Hematopoietic multipotent progenitor cell treated with erythropoietin and hydrocortisone succinate and interleukin-3 and kit ligand, for 15 days (in vitro differentiated cells): ENCODE measurements around the gene PPP1R26.

Experiments used
- DNase-seq: peaks from one replicate; pipeline ENCODE4 v3.0.0-alpha.2; 2015; ENCODE audit warnings: low spot score

PPP1R26 gene

DNA sequence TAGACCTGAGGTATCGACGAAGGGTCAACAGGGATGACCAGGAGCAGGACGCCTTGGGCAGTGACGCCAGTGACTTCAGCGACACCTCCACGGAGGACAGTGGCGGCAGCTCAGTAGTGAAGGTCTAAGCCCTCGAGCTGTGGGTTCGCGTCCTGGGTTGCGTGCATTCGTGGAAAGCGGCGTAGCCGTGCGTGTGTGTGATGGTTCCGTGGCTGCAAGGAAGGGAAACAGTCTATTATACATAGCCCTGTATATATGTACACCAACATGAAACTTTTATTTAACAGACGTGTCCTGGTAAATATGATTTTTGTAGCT lies 8.4 kb downstream of the PPP1R26 start:
- no peak for DNase-seq

DNA sequence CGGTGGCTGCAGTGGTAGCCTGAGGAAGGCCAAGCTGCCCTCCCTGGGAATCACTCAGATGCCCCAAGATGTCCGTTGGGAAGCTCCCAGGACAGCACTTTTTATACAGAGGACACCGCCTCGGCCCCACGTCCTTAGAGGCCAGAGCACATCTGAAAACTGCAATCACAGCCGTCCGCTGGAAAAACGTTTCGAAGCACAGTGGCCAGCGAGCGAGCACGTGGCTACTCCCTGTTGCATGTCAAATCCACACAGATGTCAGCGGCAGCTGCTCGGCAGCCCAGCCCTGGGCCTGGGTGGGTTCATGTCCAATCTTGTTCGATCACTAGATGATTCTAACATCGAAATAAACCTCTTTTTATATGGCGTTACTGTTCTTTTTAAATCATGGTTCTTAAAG lies 8.9 kb downstream of the PPP1R26 start:
- no peak for DNase-seq

GRCh38 chr9:135489188-135489906 lies 9.8 kb downstream of the PPP1R26 start:
- DNase-seq, result no peak

- DNase-seq, result no peak
Measured at GRCh38 chr9:135490166-135490870, 10.7 kb downstream of the PPP1R26 start.

- no peak for DNase-seq
Measured at GRCh38 chr9:135490980-135491464, 11.4 kb downstream of the PPP1R26 start.

DNA sequence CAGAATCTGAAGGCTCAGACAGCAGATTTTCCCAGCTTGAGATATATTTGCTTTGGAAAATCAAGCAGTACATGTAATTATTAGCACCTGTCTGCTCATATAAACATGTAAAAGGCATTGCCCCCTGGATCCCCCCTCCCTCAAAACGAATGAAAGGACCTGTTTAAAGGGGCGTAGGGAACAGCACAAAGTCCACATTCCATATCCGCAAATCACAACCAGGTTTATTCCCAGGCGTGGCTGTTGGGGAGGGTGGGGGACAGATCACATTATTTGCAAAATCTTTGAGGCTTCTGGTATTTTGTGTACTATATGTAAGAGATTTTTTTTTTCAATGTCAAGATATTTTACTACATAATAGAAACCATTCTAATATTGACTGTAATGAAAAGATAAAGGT lies 12.2 kb downstream of the PPP1R26 start:
- DNase-seq, result no peak

DNA sequence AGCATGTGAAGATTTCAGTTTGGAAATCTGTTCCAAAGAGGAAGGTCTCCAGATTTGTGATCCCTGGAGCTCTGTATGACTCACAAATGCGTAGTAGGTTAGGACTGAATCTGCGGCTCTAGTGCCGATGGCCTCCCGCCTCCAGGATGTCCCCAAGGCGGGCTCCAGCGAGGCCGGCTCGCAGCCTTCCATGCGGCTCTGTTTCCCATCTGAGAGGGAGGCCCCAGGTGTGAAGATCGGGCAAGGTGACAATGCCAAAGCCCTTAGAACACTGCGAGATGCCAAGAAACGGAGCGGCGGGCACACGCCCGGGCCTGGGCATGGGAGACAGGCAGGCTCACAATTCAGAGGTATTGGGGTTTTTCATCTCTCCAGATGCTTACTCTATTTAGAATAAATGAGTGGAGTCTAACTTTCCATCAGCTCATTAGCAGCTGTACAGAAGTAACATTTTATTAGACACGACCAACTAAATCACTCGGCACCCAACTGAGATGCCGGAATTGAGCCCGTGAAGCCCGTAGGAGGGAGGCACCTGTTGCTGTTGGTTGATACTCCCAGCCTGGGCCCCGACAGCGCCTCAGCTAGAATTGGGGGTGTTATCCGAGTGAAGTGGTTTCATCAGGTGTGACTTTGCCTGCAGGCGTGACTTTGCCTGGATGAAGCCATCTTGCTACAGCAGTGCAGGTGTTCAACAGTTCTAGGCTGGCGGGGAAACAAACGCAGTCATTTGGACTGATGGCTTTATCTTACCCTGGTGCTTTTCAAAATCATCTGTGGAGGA lies 13.5 kb downstream of the PPP1R26 start:
- no peak for DNase-seq

- DNase-seq, result no peak
Measured at GRCh38 chr9:135494791-135495559, 15.4 kb downstream of the PPP1R26 start.

GRCh38 chr9:135498381-135499126 lies 19.0 kb downstream of the PPP1R26 start:
- no peak for DNase-seq

DNA sequence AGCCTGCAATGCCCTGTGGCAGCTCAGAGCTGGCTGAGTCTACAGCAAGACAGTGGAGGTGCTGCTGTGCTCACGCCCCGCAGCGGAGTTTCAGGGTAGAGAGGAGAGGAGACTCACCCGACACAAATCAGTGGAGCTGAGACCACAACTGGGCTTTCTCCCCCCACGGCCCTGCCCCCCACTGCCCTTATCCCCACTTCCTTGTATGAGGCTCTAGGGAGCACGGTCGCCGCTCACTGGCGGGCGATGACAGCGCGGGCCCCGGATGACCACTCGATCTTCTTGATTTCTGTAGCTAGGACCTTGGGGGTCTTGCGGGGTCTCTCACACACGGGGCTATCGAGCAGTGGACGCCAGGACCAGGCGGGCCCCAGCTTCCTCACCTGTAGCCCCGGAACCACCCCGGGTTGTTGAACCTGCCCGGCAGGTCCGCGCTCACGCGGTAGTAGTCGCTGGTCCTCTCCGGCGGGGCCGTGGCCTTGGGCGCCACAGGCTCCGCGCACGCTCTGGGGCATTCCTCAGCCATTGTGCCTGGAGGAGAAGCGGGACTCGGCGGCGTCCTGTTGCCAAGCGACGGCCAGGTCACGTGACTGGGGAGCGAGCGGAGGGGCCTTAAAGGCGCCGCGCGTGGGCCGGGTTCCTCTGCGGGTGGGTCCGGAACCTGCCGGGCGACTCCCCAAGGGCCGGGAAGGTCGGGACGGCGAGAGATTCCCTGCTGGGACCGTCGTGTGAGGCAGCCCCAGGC lies 19.9 kb downstream of the PPP1R26 start:
- DNase-seq, result peak; percentile 73

DNA sequence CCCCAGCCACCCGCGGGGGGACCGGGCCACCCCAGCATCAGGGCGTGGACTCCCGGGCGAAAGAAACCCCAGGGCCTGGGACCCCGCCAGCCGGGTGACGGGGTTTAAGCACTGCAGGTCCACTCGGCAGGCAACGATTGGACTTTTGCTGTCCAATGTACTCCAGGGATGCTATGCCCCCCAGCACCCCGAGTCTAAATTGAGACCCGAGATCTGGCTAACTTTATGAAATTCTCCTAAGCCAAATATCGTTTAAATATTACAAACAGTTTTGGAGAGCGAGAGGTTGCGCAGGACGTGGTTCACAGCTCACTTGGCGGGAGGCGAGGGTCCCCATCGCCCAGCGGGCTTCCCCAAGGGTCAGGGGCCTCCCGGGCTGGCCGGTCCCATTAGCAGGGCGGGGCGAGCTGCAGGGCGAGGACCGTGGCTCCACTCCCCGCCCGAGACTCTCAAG lies 20.5 kb downstream of the PPP1R26 start:
- no peak for DNase-seq

DNA sequence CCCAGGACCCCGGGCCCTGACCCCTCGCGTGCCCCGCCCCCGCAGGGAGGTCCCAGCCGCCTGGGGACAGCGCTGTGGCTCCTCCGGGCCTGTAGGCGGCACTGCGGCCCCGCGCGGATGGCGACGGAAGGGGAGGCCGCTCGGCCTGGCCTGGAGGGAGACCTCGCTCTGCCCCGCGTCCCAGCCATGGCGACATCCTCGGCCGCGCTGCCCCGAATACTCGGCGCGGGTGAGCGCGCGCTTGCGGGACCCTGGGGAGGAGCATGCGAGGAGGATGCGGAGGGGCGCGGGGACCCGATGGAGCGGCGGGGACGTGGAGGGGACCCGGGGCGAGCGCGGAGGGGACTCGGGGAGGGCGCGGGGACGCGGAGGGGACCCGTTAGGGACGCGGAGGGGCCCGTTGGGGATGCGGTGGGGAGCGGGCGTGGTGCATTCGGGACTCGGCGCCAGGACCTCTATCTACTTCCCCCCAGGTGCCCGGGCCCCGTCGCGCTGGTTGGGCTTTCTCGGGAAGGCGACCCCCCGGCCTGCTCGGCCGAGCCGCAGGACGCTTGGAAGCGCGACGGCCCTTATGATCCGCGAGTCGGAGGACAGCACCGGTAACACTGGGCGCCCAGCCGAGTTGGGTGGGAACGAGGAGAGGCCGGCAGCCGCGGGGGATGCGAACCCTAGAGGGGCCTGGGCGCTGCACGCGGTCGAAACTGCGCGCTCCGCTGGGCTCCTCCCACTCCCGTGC lies 21.1 kb downstream of the PPP1R26 start, which contains the start of gene MRPS2:
MRPS2 (plus strand) TSS at position 158 of the 736 bp plus-strand sequence; CDS start at position 187, 29 bp downstream.
- DNase-seq, result peak; percentile 79

DNA sequence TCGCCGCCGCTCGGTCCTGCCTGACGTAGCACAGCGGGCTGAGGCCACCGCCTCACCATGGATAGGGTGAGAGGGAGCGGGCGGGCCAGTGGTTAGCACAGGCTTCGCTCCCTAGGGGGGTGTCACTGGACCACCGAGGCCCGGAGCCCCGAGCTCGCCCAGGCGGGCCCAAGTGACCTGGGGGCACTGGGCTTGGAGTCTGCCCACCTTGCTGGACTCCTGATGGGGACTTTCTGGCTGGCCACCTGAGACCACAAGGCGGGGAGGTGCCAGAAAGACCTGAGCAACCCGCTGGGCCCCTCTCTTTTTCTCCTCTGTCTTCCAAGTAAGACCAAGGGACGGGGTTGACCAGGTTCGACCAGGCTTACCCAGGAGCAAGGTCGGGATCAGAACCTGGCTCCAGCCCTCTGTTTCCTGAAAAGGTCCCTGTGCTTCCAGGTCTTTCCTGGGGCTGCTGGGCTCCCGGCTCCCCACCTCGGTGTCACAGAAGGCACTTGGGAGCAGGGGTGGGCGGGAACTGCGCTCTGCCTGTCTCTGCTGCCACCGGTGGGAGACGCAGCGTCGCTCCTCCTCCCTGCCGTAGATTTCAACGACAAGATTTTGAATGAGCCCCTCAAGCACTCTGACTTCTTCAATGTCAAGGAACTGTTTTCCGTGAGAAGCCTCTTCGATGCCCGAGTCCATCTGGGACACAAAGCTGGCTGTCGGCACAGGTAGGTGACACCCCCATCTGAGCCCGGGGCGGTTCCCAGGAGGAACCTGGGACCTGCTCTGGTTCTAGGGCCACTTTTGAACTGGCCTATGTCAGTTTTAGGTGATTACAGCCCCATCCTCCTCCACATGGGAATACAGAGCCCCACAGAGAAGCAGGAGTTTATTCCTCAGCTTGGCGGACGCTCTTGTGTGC lies 21.9 kb downstream of the PPP1R26 start:
- peak; percentile 49 for DNase-seq

- DNase-seq, result no peak
Measured at GRCh38 chr9:135502168-135502872, 22.7 kb downstream of the PPP1R26 start.

DNA sequence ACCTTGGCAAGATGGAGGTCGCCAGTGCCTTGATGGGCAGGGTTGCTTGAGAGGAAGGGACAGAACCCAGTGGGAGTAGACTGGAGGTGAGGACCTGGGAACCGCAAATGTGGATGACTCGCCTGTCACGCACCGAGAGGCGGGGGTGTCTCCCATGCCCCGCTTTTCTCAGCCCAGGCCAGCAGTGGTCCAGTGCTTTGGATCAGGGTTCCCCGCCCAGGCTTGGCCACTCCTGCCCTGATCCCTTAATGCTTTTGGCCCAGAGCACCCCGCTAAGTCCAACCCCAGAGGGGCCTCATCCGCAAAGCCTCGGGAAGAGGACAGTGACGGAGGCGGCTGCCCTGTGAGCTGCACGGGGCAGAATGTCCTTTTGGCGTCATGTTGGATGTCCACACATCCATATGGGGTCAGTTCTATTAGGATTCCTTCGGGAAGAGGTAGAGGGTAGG lies 23.3 kb downstream of the PPP1R26 start:
- no peak for DNase-seq

- no peak for DNase-seq
Measured at GRCh38 chr9:135503371-135504261, 24.0 kb downstream of the PPP1R26 start.
